Nephron progenitor cell (in vitro differentiated cells): Measurements from ENCODE around the gene CYP46A1.

Experiments used
- DNase-seq: peaks from one replicate; pipeline ENCODE4 v3.0.0; 2021
- H3K27ac Mint-ChIP-seq: 2 replicates; pipeline ENCODE4 v1.8.0; 2021; ENCODE audit warnings: mild to moderate bottlenecking, moderate library complexity, mixed read lengths
- H3K27me3 Mint-ChIP-seq: 2 replicates; pipeline ENCODE4 v1.8.0; 2021; ENCODE audit warnings: mild to moderate bottlenecking, low read depth, mixed read lengths; ENCODE audit not compliant: poor library complexity
- H3K36me3 Mint-ChIP-seq: 2 replicates; pipeline ENCODE4 v1.8.0; 2021; ENCODE audit warnings: low read depth, mixed read lengths
- H3K4me1 Mint-ChIP-seq: 2 replicates; pipeline ENCODE4 v1.8.0; 2021; ENCODE audit warnings: mixed read lengths
- H3K4me3 Mint-ChIP-seq: 2 replicates; pipeline ENCODE4 v1.8.0; 2021; ENCODE audit warnings: mild to moderate bottlenecking, moderate library complexity, mixed read lengths
- H3K9me3 Mint-ChIP-seq: 2 replicates; pipeline ENCODE4 v1.8.0; 2021; ENCODE audit warnings: mild to moderate bottlenecking, moderate library complexity, mixed read lengths
- TF ChIP-seq, protein P1 (sequence below): fragments of 200-600 bp; sonication (generic); IDR thresholded peaks from 2 replicates; pipeline ENCODE4 v1.5.0; 2021; ENCODE audit warnings: antibody characterized with exemption

The CYP46A1 gene

DNA sequence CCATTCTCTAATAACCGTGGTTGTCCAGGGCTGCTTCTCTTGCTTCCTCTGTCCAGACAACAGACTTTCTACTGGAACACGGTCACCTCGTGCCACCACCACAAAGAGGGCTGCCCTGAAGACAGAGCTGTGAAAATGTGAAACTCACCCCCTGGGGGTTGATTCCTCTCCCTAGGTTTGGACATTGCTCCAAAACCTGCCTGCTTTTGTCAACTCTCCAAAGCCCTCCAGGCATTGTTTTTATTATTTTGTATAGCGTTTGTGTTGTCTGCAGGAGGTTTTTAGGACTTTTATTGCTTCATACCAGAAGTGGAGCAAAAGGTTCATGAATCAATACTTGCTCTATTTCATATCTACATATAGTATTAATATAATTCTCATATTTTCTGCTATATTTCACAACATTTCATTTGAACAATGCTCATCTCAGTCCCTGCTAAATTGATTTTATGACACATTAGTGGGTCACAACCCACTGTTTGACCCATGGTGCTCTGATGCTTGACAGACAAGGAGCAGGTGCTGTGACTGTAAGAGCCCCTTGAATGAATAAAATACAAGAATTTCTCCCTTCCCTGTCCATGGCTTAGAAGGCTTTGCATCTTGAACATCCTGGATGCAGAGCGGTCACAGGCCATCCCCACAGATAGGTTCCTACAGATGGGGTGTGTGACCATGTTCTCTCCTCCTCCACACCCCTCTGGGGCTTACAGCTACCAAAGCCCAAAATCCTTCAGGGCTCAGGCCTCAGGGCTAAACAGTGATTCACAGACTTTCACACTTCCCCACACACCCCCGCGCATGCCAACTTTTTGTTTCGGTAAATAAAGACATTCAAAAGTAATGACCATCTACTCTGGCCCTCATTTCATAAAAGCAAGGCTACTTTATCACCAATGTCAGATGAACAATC is 88.5 kb downstream of the CYP46A1 start:
- H3K4me3 Mint-ChIP-seq, result no peak overlapping the region
- TF ChIP-seq, protein P1, sequence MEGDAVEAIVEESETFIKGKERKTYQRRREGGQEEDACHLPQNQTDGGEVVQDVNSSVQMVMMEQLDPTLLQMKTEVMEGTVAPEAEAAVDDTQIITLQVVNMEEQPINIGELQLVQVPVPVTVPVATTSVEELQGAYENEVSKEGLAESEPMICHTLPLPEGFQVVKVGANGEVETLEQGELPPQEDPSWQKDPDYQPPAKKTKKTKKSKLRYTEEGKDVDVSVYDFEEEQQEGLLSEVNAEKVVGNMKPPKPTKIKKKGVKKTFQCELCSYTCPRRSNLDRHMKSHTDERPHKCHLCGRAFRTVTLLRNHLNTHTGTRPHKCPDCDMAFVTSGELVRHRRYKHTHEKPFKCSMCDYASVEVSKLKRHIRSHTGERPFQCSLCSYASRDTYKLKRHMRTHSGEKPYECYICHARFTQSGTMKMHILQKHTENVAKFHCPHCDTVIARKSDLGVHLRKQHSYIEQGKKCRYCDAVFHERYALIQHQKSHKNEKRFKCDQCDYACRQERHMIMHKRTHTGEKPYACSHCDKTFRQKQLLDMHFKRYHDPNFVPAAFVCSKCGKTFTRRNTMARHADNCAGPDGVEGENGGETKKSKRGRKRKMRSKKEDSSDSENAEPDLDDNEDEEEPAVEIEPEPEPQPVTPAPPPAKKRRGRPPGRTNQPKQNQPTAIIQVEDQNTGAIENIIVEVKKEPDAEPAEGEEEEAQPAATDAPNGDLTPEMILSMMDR, result no peak
- no peak for DNase-seq
- H3K9me3 Mint-ChIP-seq, result peaks cover 20% of the 10 kb centered on the region
- no peak overlapping the region for H3K27ac Mint-ChIP-seq
- H3K4me1 Mint-ChIP-seq, result peaks cover 33% of the 10 kb centered on the region
- H3K36me3 Mint-ChIP-seq, result no peaks in the 10 kb centered on the region
- H3K27me3 Mint-ChIP-seq, result peaks cover 26% of the 10 kb centered on the region

DNA sequence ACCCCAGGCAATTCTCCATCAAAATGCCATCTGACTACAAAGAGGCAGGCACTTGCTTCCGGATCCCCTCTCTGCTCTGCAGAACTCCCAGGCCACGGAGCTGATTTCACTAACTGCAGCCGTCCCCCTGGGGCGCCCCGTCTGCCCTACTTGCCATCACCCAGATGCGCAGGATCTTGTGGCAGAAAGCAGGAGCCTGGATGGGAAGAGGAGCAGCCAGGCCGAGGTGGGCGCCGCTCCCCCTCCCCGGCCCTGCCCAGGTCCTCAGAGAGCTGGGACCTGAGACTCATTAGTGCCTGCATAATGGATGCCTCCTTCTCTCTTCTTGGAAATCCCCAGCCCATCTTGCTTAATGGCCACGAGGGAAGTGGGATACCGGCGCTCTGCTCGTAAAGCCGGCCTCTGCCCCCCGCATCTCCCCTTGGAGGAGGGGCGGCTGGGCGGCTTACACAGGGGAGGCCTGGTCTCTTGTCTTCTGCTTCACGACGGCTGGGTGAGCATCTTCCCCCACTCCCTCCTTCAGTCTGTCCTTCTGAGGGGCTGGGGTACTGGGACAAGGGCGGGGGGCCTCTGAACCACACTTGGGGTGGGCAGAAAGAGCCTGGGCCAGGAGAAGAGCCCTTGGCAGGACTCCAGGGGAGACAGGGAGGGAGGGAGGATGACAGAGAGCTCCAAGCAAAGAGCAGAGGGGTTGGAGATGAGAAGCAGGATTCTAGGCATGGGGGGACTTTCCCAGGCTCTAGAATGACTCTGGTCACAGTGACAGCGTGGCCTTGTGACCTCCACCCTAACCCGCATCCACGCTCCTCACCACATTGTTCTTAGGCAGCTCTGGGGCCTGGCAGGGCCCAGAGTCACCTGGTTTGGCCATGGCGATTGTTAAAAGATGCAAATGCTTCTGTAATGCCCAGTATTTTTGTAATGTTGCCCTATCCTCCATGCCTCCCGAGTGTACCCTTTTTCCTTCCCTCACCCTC is 89.7 kb downstream of the CYP46A1 start:
- Mint-ChIP-seq H3K27ac (no peak overlapping the region), H3K27me3 (peaks cover 26% of the 10 kb centered on the region), H3K4me1 (peaks cover 24% of the 10 kb centered on the region), H3K36me3 (peaks cover 7% of the 10 kb centered on the region), H3K4me3 (peak overlapping the region; percentile 50), H3K9me3 (peaks cover 31% of the 10 kb centered on the region)
- TF ChIP-seq, protein P1, result no peak
- DNase-seq, result no peak

DNA sequence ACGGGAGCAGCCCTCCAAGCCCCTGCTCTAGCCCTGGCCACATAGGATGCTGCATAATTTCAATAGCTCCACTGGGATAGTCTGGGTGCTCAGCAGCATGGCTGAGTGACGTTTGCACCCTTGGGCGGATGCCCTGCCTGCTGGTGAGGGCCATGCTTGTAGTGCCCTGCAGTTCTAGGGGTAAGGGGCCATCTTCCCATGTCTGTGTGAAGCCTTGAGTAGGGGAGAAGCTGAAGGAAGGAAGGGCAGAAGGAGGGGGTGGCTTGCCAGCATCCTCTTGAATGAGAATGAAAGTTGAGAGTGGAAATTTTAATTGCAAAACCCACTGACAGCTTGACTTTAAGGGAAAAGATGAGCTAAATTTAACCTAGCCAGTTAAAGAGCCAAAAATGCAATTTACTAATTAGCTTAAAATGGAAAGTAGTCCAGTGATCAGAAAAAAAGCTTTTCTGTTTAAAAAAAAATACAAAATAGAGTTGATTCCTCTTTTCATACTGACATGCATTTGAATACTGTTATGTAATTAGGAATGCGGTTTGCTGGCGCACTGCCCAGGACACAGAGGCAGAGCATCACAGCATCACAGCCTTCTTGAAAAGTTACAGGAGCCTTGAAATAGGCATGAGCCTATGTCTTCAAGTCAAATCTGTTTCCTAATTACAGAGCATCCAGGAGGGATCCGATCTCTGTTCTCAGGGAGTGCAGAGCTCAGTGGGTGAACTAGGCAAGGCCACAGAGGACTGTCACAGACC is 90.6 kb downstream of the CYP46A1 start:
- Mint-ChIP-seq H3K27me3 (peaks cover 27% of the 10 kb centered on the region), H3K27ac (no peak overlapping the region), H3K36me3 (peaks cover 12% of the 10 kb centered on the region), H3K4me1 (peaks cover 24% of the 10 kb centered on the region), H3K4me3 (no peak overlapping the region), H3K9me3 (peaks cover 38% of the 10 kb centered on the region)
- no peak for DNase-seq
- TF ChIP-seq, protein P1, result no peak

DNA sequence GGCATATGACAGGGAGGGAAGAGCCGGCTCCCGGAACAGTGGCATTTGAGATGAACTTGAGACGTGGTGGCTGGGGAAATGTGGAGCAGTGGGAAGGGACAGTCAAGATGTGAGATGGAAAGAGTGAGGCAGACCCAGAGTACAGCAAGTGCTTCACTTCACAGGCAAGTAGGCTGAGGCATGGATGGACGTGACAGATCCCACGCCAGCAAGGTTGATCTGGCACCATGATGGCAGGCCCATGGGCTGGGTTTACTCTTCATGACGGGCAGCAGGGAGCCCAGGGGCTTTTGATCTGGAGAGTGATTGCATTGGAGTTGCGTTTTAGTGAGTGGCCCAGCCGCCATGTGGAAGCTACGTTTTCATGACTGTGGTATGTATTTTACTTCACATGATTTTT is 91.3 kb downstream of the CYP46A1 start:
- peaks cover 38% of the 10 kb centered on the region for H3K9me3 Mint-ChIP-seq

More for the DNA sequence above, 91.3 kb downstream of the CYP46A1 start:
- Mint-ChIP-seq H3K27ac (no peak overlapping the region), H3K4me3 (no peak overlapping the region), H3K36me3 (peaks cover 12% of the 10 kb centered on the region), H3K27me3 (peaks cover 31% of the 10 kb centered on the region), H3K4me1 (peaks cover 24% of the 10 kb centered on the region)
- TF ChIP-seq, protein P1, result no peak
- no peak for DNase-seq
